WTC11 (cell line): ENCODE measurements around the gene NFIA. TPM values are rescaled to one million over a fixed set of nuclear protein-coding genes. Genes with fewer than 3 reads are reported as not detected.

Experiments used
- ATAC-seq: fragments of 200-7000 bp; cut with Tn5 transposase; 2 replicates; pipeline ENCODE4 v1.10.0; 2021; ENCODE audit warnings: mild to moderate bottlenecking, moderate library complexity
- CTCF ChIA-PET: fragments of 300-600 bp; sonication (Branson Sonifier 250); formaldehyde crosslinking; loops from one replicate; lab custom pipeline; 2021; ENCODE audit warnings: antibody characterized with exemption; lab: Charles Lee
- POLR2A ChIA-PET: fragments of 350-600 bp; sonication (Branson Sonifier 250); formaldehyde crosslinking; loops from one replicate; lab custom pipeline; 2021; ENCODE audit warnings: antibody characterized with exemption; lab: Charles Lee
- DNase-seq: peaks from one replicate; pipeline ENCODE4 v3.0.0; 2021; ENCODE audit warnings: low spot score
- H3K27ac Mint-ChIP-seq: 2 replicates; pipeline ENCODE4 v1.8.0; 2021; ENCODE audit warnings: mixed read lengths
- H3K27me3 Mint-ChIP-seq: 2 replicates; pipeline ENCODE4 v1.8.0; 2021; ENCODE audit warnings: low read depth, mild to moderate bottlenecking, moderate library complexity, mixed read lengths
- H3K36me3 Mint-ChIP-seq: 2 replicates; pipeline ENCODE4 v1.8.0; 2021; ENCODE audit warnings: mixed read lengths
- H3K4me1 Mint-ChIP-seq: 2 replicates; pipeline ENCODE4 v1.8.0; 2022; ENCODE audit warnings: mixed read lengths
- H3K4me3 Mint-ChIP-seq: 2 replicates; pipeline ENCODE4 v1.8.0; 2021; ENCODE audit warnings: mild to moderate bottlenecking, moderate library complexity, mixed read lengths
- H3K9me3 Mint-ChIP-seq: 2 replicates; pipeline ENCODE4 v1.8.0; 2021; ENCODE audit warnings: mixed read lengths
- ATF1 ChIP-seq: sonication (generic); formaldehyde crosslinking; IDR thresholded peaks from 2 replicates; pipeline ENCODE4 v1.8.1; 2023; ENCODE audit warnings: mild to moderate bottlenecking, moderate library complexity, missing genetic modification reagents
- ATF6 ChIP-seq: sonication (generic); formaldehyde crosslinking; IDR thresholded peaks from 2 replicates; pipeline ENCODE4 v1.8.1; 2023; ENCODE audit warnings: mild to moderate bottlenecking, missing genetic modification reagents
- ELF4 ChIP-seq: sonication (generic); formaldehyde crosslinking; IDR thresholded peaks from 2 replicates; pipeline ENCODE4 v1.8.1; 2022; ENCODE audit warnings: low read depth, mild to moderate bottlenecking, moderate library complexity, missing genetic modification reagents
- ERG ChIP-seq: fragments of 250-450 bp; sonication (Bioruptor Pico); IDR thresholded peaks from 2 replicates; pipeline ENCODE4 v1.8.0; 2021; ENCODE audit warnings: mild to moderate bottlenecking
- GTF2I ChIP-seq: fragments of 250-450 bp; sonication (Bioruptor Pico); conservative IDR thresholded peaks from 2 replicates; pipeline ENCODE4 v1.4.0; 2021; ENCODE audit warnings: mild to moderate bottlenecking
- IRF2 ChIP-seq: sonication (generic); formaldehyde crosslinking; IDR thresholded peaks from 2 replicates; pipeline ENCODE4 v1.8.0; 2022; ENCODE audit warnings: low read depth, missing genetic modification reagents, borderline replicate concordance
- JAZF1 ChIP-seq: fragments of 250-450 bp; sonication (Bioruptor Pico); IDR thresholded peaks from 2 replicates; pipeline ENCODE4 v1.9.0; 2021; ENCODE audit warnings: moderate library complexity, mild to moderate bottlenecking, inconsistent platforms
- JUN ChIP-seq: sonication (generic); formaldehyde crosslinking; IDR thresholded peaks from 2 replicates; pipeline ENCODE4 v1.8.0; 2023; ENCODE audit warnings: mild to moderate bottlenecking, missing genetic modification reagents
- KAT7 ChIP-seq: sonication (generic); formaldehyde crosslinking; IDR thresholded peaks from 2 replicates; pipeline ENCODE4 v1.8.1; 2023; ENCODE audit warnings: missing genetic modification reagents, mild to moderate bottlenecking, borderline replicate concordance
- MLX ChIP-seq: sonication (generic); formaldehyde crosslinking; IDR thresholded peaks from 2 replicates; pipeline ENCODE4 v1.8.1; 2023; ENCODE audit warnings: mild to moderate bottlenecking, missing genetic modification reagents, moderate library complexity
- MYBL2 ChIP-seq: sonication (generic); formaldehyde crosslinking; IDR thresholded peaks from 2 replicates; pipeline ENCODE4 v1.8.1; 2023; ENCODE audit warnings: mild to moderate bottlenecking, moderate library complexity, missing genetic modification reagents
- NFATC4 ChIP-seq: fragments of 250-450 bp; sonication (Bioruptor Pico); IDR thresholded peaks from 2 replicates; pipeline ENCODE4 v1.9.0; 2021; ENCODE audit warnings: mild to moderate bottlenecking
- NFYB ChIP-seq: sonication (generic); formaldehyde crosslinking; conservative IDR thresholded peaks from 2 replicates; pipeline ENCODE4 v1.8.0; 2022; ENCODE audit warnings: low read depth, missing genetic modification reagents
- NR1H2 ChIP-seq: sonication (generic); formaldehyde crosslinking; IDR thresholded peaks from 2 replicates; pipeline ENCODE4 v1.9.0; 2021; ENCODE audit warnings: mild to moderate bottlenecking, moderate library complexity, missing genetic modification reagents
- USF1 ChIP-seq: sonication (generic); formaldehyde crosslinking; IDR thresholded peaks from 2 replicates; pipeline ENCODE4 v1.8.0; 2022; ENCODE audit warnings: mild to moderate bottlenecking, missing genetic modification reagents
- ZBTB21 ChIP-seq: sonication (generic); formaldehyde crosslinking; IDR thresholded peaks from 2 replicates; pipeline ENCODE4 v1.8.1; 2023; ENCODE audit warnings: mild to moderate bottlenecking, missing genetic modification reagents, borderline replicate concordance
- ZNF121 ChIP-seq: sonication (generic); formaldehyde crosslinking; IDR thresholded peaks from 2 replicates; pipeline ENCODE4 v1.8.0; 2023; ENCODE audit warnings: missing genetic modification reagents
- ZNF138 ChIP-seq: sonication (generic); formaldehyde crosslinking; conservative IDR thresholded peaks from 2 replicates; pipeline ENCODE4 v1.8.1; 2022; ENCODE audit warnings: mild to moderate bottlenecking, moderate library complexity, missing genetic modification reagents
- ZNF232 ChIP-seq: sonication (generic); formaldehyde crosslinking; IDR thresholded peaks from 2 replicates; pipeline ENCODE4 v1.8.0; 2022; ENCODE audit warnings: mild to moderate bottlenecking, missing genetic modification reagents
- ZNF281 ChIP-seq: sonication (generic); formaldehyde crosslinking; IDR thresholded peaks from 2 replicates; pipeline ENCODE4 v1.8.0; 2023; ENCODE audit warnings: mild to moderate bottlenecking, missing genetic modification reagents
- ZNF396 ChIP-seq: fragments of 250-450 bp; sonication (Bioruptor Pico); IDR thresholded peaks from 2 replicates; pipeline ENCODE4 v1.8.0; 2021; ENCODE audit warnings: mild to moderate bottlenecking, moderate library complexity, borderline replicate concordance
- ZNF671 ChIP-seq: fragments of 250-450 bp; sonication (Bioruptor Pico); IDR thresholded peaks from 2 replicates; pipeline ENCODE4 v1.8.0; 2021; ENCODE audit warnings: mild to moderate bottlenecking
- ZSCAN18 ChIP-seq: fragments of 250-450 bp; sonication (Bioruptor Pico); IDR thresholded peaks from 2 replicates; pipeline ENCODE4 v2.1.2; 2022; ENCODE audit warnings: mild to moderate bottlenecking, moderate library complexity
- total RNA-seq: library from RNA; stranded (reverse); gene quantifications from 3 replicates; pipeline ENCODE4 v1.2.3, GENCODE V29; 2021
- TF ChIP-seq, protein P1 (sequence below): sonication (generic); formaldehyde crosslinking; IDR thresholded peaks from 2 replicates; pipeline ENCODE4 v1.8.1; 2022; ENCODE audit warnings: low read depth, mild to moderate bottlenecking, moderate library complexity, missing genetic modification reagents, borderline replicate concordance
- TF ChIP-seq, protein P2 (sequence below): sonication (generic); formaldehyde crosslinking; conservative IDR thresholded peaks from 2 replicates; pipeline ENCODE4 v1.8.1; 2022; ENCODE audit warnings: mild to moderate bottlenecking, missing genetic modification reagents

Gene NFIA
- total RNA-seq, 1 experiment from 2014 or later: 16.7 TPM

GRCh38 chr1:61380561-61380960 lies 298.2 kb downstream of the NFIA start:
- TF ChIP-seq NFATC4 (no peak), IRF2 (CRISPR knock-in tag) (no peak), ZNF396 (CRISPR knock-in tag) (no peak), ZNF281 (CRISPR knock-in tag) (no peak), ZNF671 (CRISPR knock-in tag) (no peak), USF1 (no peak), ERG (no peak), ZBTB21 (CRISPR knock-in tag) (no peak), JUN (CRISPR knock-in tag) (no peak), ZSCAN18 (CRISPR knock-in tag) (no peak), ZNF232 (CRISPR knock-in tag) (no peak), GTF2I (CRISPR knock-in tag) (no peak), JAZF1 (no peak), KAT7 (CRISPR knock-in tag) (no peak), ELF4 (CRISPR knock-in tag) (no peak)
- TF ChIP-seq, protein P1, sequence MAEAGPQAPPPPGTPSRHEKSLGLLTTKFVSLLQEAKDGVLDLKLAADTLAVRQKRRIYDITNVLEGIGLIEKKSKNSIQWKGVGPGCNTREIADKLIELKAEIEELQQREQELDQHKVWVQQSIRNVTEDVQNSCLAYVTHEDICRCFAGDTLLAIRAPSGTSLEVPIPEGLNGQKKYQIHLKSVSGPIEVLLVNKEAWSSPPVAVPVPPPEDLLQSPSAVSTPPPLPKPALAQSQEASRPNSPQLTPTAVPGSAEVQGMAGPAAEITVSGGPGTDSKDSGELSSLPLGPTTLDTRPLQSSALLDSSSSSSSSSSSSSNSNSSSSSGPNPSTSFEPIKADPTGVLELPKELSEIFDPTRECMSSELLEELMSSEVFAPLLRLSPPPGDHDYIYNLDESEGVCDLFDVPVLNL (CRISPR knock-in tag): no peak
- TF ChIP-seq, protein P2, sequence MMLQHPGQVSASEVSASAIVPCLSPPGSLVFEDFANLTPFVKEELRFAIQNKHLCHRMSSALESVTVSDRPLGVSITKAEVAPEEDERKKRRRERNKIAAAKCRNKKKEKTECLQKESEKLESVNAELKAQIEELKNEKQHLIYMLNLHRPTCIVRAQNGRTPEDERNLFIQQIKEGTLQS (CRISPR knock-in tag): no peak
- Mint-ChIP-seq H3K4me3 (no peak overlapping the region), H3K9me3 (no peaks in the 10 kb centered on the region), H3K27ac (no peak overlapping the region), H3K4me1 (no peaks in the 10 kb centered on the region), H3K27me3 (no peaks in the 10 kb centered on the region), H3K36me3 (peaks cover 4% of the 10 kb centered on the region; the same call in 1 of the 2 replicates)
- ChIA-PET CTCF (no interaction called here), POLR2A (no interaction called here)
- no peak for ATAC-seq
- DNase-seq: no peak

DNA sequence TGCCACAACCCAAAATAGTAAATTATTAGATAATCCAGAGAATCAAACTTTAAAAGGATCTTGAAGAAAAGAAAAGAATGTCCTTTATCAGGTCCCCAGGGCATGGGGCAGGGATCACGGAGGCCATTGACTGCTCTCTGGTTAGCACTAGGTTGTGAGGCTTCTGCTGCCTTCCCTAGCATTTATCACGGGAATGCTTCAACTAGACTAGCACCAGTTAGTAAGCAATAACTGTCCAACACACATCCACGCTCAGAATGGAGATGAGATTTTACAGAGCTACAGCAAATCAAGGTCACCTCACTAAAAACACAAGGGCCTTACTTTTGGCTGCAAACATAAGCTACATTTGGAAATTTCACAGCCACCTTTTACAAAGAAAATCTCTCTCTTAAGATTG lies 304.0 kb downstream of the NFIA start:
- 0 out of 2 replicates have a peak, but pooled peaks cover 3% of the 10 kb centered on the region for H3K4me1 Mint-ChIP-seq
- ChIA-PET CTCF (interaction anchor here (0.9 kb wide), 1 partner anchor 255 kb away, joined by 3 read pairs; no protein-coding TSS in a partner anchor), POLR2A (no interaction called here)
- ATAC-seq (no peak), DNase-seq (no peak)
- H3K4me3 Mint-ChIP-seq: no peak overlapping the region
- H3K36me3 Mint-ChIP-seq: peaks cover 35% of the 10 kb centered on the region
- peak overlapping the region; percentile 25; the same call in 1 of the 2 replicates for H3K27ac Mint-ChIP-seq
- peaks cover 14% of the 10 kb centered on the region for H3K27me3 Mint-ChIP-seq
- H3K9me3 Mint-ChIP-seq: peaks cover 20% of the 10 kb centered on the region
- TF ChIP-seq MYBL2 (CRISPR knock-in tag): no peak
- no peak for TF ChIP-seq MLX (CRISPR knock-in tag)
- TF ChIP-seq, protein P2 (CRISPR knock-in tag): no peak
- no peak for TF ChIP-seq ATF1 (CRISPR knock-in tag)
- TF ChIP-seq NR1H2 (CRISPR knock-in tag): no peak
- no peak for TF ChIP-seq NFYB (CRISPR knock-in tag)
- TF ChIP-seq ATF6: no peak
- TF ChIP-seq ZBTB21 (CRISPR knock-in tag): no peak
- TF ChIP-seq ZNF138 (CRISPR knock-in tag): no peak
- no peak for TF ChIP-seq ZNF121 (CRISPR knock-in tag)
- no peak for TF ChIP-seq KAT7 (CRISPR knock-in tag)
